IPS DF 4.7 (cell line): ENCODE measurements around the gene SKA1.
"Not testable (repeated sequence)": the region's sequence is repeated elsewhere in the genome, so short reads cannot be mapped to it uniquely, and the experiment has no call there.

ENCODE experiments used
- DNase-seq: peaks from one replicate; pipeline ENCODE4 v3.0.0-alpha.2; 2013; ENCODE audit warnings: low spot score; ENCODE audit errors: extremely low read depth

Gene SKA1

DNA sequence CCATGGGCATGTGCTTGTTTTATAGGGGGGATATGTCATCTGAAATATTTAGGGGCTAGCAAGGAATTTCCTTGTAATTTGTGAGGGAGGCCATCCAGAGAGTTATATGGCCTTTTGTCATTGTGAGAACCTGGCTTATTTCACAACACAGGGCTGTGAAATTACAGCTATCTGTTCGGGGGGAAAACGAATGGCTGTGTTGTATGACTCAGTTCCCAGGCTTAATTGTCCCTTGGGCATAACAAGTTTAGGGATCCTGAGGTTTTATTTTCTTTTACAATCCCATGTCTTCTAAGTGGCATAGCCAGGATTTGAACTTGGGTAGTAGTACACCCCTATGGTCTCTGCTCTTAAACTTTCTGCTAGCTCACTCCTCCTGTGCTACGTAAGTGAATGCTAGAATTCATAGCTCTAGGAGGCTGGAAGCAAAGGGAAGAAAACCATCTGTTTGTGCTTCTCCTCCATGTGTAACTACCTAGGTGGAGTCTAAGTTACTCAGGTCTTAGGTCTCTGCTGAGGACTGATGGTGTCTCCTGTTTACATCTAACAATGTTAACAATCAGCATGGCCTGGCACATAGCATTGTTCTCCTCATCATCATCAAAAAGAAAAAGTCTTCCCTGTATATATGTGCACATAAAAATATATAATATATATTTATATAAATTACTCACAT, 53.8 kb downstream of the SKA1 start:
- no peak for DNase-seq

- DNase-seq, result no peak
Observed at GRCh38 chr18:50429207-50429948, 54.5 kb downstream of the SKA1 start.

GRCh38 chr18:50432915-50433314, 58.1 kb downstream of the SKA1 start:
- DNase-seq, result no peak

- not testable (repeated sequence) for DNase-seq
Observed at GRCh38 chr18:50436742-50437141, 61.9 kb downstream of the SKA1 start.

DNA sequence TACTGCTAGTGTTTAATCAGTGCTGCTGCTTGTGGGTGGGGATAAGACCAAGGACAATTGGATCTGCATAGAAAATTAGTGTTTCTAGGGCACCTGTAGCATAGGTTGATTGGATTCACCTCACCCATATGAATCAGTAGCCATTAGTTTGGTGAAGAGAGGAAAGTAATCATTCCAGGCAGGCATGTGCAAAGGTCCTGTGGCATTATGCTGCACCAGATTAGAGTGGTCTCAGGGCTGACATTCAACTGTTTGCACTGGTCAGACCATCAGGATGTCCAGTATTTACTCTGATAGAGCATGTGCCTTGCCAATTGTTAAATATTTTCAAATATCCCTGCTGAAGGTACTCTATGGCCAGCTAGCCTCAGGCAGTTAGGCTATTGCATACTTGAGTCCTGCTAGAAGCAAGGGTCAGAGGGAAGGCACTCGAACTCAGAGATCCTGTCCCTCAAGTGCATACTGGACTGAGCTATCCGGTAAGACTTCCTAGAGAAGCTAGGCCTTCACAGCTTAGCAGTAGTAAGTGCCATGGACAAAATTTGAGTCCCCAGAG, 64.7 kb downstream of the SKA1 start:
- no peak for DNase-seq

GRCh38 chr18:50441016-50441415, 66.2 kb downstream of the SKA1 start:
- DNase-seq, result no peak

DNA sequence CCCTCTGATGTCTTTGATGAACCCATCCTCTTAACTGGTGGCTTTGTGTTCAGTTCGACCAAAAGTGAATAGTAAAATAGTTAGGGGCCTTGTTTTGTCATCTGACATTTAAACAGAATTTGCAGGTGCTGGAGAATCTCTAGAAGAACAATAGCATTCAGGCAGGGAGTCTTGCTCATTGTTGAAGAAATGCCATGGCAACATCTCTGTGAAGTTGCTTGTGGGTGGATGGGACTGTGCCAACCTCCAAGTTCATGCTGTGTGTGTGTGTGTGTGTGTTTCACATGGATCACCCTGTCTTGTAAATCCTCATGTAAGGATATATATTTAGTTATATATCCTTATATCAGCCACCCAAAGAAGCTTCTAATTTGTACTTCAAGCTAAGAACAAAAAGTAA, 66.7 kb downstream of the SKA1 start:
- no peak for DNase-seq
